NK-92 treated with Interleukin-12 subunit alpha and Interleukin-12 subunit beta, amount 100 ng/mL, for 24 hours (cell line): ENCODE measurements around the gene QSOX1.
A peak's percentile ranks its signal among the peaks of the same experiment; 100 is the strongest.
"Not testable (repeated sequence)": the region's sequence is repeated elsewhere in the genome, so short reads cannot be mapped to it uniquely, and the experiment has no call there.

Experiments
- DNase-seq: peaks from one replicate; lab custom pipeline; 2025; lab: John Stamatoyannopoulos, UW

Gene QSOX1, protein sequence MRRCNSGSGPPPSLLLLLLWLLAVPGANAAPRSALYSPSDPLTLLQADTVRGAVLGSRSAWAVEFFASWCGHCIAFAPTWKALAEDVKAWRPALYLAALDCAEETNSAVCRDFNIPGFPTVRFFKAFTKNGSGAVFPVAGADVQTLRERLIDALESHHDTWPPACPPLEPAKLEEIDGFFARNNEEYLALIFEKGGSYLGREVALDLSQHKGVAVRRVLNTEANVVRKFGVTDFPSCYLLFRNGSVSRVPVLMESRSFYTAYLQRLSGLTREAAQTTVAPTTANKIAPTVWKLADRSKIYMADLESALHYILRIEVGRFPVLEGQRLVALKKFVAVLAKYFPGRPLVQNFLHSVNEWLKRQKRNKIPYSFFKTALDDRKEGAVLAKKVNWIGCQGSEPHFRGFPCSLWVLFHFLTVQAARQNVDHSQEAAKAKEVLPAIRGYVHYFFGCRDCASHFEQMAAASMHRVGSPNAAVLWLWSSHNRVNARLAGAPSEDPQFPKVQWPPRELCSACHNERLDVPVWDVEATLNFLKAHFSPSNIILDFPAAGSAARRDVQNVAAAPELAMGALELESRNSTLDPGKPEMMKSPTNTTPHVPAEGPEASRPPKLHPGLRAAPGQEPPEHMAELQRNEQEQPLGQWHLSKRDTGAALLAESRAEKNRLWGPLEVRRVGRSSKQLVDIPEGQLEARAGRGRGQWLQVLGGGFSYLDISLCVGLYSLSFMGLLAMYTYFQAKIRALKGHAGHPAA

GRCh38 chr1:180154325-180155181 lies at the start of gene QSOX1:
Gene QSOX1 (plus strand): TSS chr1:180154869. CDS start chr1:180154908, 39 bp downstream.
- peak; percentile 89 for DNase-seq

DNA sequence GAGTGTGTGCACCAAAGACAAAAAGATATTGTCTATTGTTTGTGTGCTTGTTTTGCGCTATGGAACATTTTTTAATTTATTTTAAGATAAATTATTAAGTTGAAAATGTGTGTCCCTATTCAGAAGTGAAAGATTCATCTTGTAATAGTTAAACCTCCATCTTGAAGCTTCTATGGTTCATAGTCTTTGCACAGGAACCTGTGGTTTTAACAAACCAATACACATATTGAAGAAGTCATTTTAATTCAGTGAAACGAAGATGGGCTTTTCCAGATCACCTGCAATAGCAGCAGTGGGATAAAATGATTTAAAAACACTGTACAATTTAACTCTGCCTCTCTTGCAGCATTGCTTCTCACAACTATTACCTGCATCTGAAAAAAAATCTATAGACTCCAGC lies 42.6 kb upstream of the QSOX1 start:
- no peak for DNase-seq

DNA sequence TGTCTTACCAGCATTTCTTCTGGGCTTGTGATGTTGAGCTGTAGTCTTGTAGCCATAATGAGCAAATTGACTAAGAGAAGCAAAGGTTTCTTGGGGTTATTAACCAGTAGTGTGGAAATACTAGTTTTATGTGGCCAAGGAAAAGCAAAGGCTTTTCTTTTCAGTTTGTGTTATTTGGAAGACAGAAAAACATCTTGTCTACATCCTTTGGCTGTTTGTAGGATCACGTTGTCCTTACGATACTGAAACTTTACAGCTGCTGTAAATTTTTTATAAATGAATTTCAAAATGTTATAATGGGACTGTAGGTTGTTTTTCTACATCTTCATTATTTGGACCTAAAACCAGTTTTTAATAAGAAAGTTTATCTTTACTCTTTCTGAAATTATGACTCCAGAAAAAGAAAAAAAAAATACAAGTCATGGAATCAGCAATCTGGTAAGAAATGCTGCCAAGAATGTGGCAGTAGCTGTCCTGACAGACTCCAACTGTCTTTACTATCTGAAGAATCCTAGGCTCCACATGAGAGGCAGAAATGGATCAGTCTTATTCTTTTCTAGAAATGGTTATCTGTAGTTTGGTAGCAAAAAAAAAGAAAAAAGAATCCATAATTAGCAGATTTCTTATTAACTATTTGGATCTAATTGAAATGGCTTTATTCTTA lies 41.6 kb upstream of the QSOX1 start:
- DNase-seq: no peak

DNA sequence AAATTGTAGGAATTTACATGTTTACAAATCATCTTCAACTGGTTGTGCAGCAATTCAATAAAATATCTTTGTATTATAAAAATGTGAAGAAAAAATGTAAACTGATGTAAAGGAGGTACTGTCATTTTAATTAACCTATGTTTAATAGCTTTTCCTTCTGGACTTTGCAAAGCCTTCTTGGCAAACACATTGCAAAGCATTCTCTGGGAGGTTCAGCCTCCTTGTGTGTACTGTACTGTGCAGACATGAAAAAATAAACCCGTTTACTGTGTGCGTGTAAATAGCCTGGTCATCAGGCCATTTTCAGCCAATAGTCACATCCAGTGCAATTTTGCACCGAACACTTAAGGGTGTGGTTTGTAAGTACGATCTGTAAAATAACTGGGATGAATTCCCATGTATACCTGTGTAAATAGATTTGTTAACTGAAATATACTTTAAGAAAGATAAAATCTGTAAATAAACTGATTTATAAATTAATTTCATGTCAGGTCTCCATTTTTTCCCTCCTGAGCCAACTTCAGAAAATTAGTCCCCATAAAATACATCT lies 40.2 kb upstream of the QSOX1 start:
- DNase-seq: no peak

- no peak for DNase-seq
These were observed 37.5 kb upstream of the QSOX1 start for GRCh38 chr1:180116964-180117763.

GRCh38 chr1:180117764-180118116 lies 36.9 kb upstream of the QSOX1 start:
- no peak for DNase-seq

GRCh38 chr1:180119837-180120236 lies 34.8 kb upstream of the QSOX1 start:
- no peak for DNase-seq

DNA sequence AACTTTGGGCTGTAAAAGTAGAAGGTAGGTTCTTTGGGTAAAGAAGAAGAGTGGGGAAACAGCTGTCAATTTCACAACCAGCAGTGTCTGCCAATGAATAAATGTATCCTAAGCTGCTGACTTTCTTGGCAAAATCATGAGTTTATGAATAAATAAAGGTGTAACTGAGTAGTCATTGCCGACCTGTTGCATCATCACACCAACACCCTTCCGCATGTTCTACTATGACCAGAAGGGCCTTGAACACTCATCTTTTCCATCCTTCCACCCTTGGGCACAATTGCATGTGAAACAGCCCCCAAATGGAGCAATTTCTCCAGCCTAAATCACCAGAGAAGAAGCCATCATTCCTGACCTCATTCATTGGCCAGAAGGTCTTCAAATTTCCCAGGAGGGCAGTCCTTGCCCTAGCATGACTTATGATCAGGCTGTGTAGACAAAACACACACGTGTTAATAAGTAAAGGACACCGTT lies 31.2 kb upstream of the QSOX1 start:
- DNase-seq: no peak

- no peak for DNase-seq
These were observed 24.0 kb upstream of the QSOX1 start for GRCh38 chr1:180130651-180131050.

GRCh38 chr1:180131510-180131909 lies 23.2 kb upstream of the QSOX1 start:
- DNase-seq: peak; percentile 75

DNA sequence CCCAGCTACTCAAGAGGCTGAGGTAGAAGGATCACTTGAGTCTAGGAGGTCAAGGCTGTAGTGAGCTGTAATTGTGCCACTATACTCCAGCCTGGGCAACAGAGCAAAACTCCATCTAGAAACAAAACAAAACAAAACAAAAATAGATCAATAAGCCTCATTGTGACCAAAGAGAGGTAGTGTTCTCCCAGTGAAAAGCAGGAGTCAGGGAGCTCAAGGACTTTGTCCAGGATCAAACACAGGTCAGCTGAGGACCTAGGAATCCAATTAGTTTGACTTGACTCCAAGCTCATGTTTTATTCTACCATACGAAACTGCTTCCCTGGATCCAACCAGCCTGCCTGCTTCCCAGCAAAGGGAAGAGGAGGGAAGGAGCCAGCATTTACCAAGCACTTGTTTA lies 21.5 kb upstream of the QSOX1 start:
- DNase-seq: no peak

GRCh38 chr1:180133688-180134087 lies 21.0 kb upstream of the QSOX1 start:
- not testable (repeated sequence) for DNase-seq

- DNase-seq: no peak
These were observed 19.1 kb upstream of the QSOX1 start for GRCh38 chr1:180135535-180135934.

DNA sequence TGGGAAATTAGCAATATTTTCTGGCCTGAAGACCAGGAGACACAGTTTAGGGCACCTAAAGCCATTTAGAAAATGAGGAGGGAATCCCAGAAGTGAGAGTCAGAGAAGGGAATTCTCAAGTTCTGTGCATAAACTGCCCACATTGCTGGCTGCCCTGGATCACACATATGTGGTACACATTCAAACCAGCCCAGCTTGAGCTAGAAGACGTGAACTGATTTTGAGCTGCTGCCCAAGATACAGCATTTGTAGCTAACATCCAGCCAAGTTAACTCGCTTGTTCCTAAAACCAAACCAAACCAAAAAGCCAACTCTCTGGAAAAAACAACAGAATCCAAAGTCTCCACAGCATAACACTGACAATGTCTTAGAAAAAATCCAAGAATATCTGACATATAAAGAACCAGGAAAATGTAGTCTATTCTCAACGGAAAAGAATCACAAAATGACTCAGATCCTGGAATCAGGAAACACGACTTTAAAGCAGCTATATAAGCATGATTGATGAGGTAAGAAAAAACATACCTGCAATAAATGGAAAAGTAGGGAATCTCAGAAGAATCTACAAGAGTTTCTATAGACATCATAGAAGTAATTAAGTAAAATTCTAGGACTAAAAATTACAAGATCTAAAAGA lies 18.2 kb upstream of the QSOX1 start:
- no peak for DNase-seq

- no peak for DNase-seq
These were observed 17.7 kb upstream of the QSOX1 start for GRCh38 chr1:180136968-180137356.

DNA sequence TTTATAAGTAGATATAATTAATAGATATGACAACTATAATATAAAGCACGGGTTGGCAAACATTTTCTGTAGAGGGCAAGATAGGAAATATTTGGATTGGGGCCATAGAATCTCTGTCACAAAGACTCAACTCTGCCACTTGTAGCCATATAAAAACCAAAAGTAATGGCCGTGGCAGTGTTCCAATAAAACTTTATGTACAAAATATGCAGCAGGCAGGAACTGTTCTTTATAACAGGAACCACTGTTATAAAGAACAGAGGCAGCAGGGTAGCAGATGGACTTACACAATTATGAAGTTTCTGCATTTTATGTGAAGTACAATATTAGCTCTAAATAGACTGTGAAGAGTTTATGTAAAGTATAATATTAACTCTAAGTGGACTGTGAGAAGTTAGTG lies 16.9 kb upstream of the QSOX1 start:
- no peak for DNase-seq

DNA sequence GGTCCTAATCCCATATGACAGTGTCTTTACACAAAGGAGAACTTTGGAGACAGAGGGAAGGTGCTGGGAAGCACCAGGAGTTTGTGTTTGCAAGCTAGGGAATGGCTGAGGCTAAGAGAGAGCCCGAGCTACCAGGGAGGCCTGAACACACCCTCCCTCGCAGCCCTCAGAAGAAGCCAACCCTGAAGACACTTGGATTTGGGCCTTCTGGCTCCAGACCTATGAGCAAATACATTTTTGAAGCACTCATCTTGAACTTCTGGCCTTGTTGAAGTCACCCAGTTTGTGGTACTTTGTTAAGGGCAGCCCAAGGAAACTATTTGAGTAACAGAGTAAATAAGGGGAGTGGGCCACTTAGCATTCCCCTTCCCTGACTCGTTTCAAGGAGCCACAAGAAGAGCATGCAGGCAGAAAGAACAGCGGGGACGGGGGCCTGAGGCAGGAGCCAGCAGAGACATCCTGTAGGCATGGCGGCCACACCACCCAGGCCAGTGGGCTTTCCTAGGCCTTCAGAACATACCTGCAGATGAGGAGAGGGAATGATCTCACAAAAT lies 13.2 kb upstream of the QSOX1 start:
- no peak for DNase-seq

GRCh38 chr1:180143359-180143758 lies 11.3 kb upstream of the QSOX1 start:
- DNase-seq: no peak

DNA sequence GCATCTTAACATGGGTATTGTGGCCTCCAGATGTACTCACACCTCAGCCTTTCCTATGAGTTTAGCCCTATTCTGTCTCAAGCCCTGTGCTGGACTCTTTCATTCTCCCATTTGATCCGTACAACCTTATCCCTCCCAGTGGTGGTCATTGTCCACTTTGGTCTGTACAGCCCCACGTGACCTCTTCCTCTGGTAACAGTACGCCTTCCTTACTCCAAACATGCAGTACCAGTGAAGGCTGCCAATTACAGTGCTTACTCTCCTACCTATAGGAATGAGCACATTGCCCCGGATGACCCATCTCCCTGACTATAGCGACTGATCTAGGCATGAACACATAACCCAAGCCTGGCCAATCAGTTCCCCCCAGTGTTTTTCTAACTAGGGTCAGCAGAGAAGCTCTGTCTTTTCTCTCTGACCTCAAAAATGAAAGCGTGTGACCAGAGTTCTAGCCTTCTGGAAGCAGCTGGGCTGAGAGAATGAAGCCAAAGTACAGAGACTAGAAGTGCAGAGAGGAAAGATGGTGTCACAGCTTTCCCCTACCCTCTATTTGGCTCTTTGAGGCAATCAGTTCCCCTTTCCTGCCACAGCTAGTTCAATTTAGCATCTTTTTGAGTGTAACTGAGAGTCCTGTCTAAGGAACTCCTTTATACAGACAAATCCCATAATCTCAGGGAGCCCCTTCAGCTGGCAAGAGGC lies 9.9 kb upstream of the QSOX1 start:
- no peak for DNase-seq
